WTC11 (cell line): Measurements from ENCODE around the gene FRMD4A.

ENCODE experiments used
- ATF2 ChIP-seq: sonication (generic); formaldehyde crosslinking; IDR thresholded peaks from 2 replicates; pipeline ENCODE4 v1.8.1; 2022; ENCODE audit warnings: low read depth, missing genetic modification reagents, borderline replicate concordance
- CREB1 ChIP-seq: sonication (generic); formaldehyde crosslinking; IDR thresholded peaks from 2 replicates; pipeline ENCODE4 v1.8.0; 2023; ENCODE audit warnings: mild to moderate bottlenecking, missing genetic modification reagents
- CTCF ChIP-seq: fragments of 200-600 bp; IDR thresholded peaks from 2 replicates; pipeline ENCODE4 v1.8.0; 2022; ENCODE audit warnings: antibody characterized with exemption
- PRDM15 ChIP-seq: sonication (generic); formaldehyde crosslinking; IDR thresholded peaks from 2 replicates; pipeline ENCODE4 v1.8.0; 2022; ENCODE audit warnings: missing genetic modification reagents
- RELA ChIP-seq: sonication (generic); formaldehyde crosslinking; IDR thresholded peaks from 2 replicates; pipeline ENCODE4 v1.8.1; 2022; ENCODE audit warnings: missing genetic modification reagents, mild to moderate bottlenecking, borderline replicate concordance
- SP1 ChIP-seq: sonication (generic); formaldehyde crosslinking; conservative IDR thresholded peaks from 2 replicates; pipeline ENCODE4 v1.8.1; 2022; ENCODE audit warnings: missing genetic modification reagents
- USF1 ChIP-seq: sonication (generic); formaldehyde crosslinking; IDR thresholded peaks from 2 replicates; pipeline ENCODE4 v1.8.0; 2022; ENCODE audit warnings: mild to moderate bottlenecking, missing genetic modification reagents
- USF2 ChIP-seq: sonication (generic); formaldehyde crosslinking; IDR thresholded peaks from 2 replicates; pipeline ENCODE4 v1.8.1; 2023; ENCODE audit warnings: mild to moderate bottlenecking, missing genetic modification reagents, moderate library complexity
- ZSCAN18 ChIP-seq: fragments of 250-450 bp; sonication (Bioruptor Pico); IDR thresholded peaks from 2 replicates; pipeline ENCODE4 v2.1.2; 2022; ENCODE audit warnings: mild to moderate bottlenecking, moderate library complexity

- TF ChIP-seq CTCF (no peak), ZSCAN18 (CRISPR knock-in tag) (no peak), USF1 (CRISPR knock-in tag) (no peak), RELA (no peak), CREB1 (CRISPR knock-in tag) (no peak), PRDM15 (CRISPR knock-in tag) (no peak), SP1 (CRISPR knock-in tag) (no peak), ATF2 (CRISPR knock-in tag) (no peak), USF2 (no peak)
Measured at GRCh38 chr10:14087566-14087965, 243.2 kb downstream of the FRMD4A start.
